AG09309 (cell line): ENCODE results near the gene PANK3.

Experiments
- DNase-seq: peaks from one replicate; pipeline ENCODE4 v3.0.0-alpha.2; 2010; ENCODE audit warnings: low read depth
- H3K4me3 ChIP-seq: 2 replicates; pipeline ENCODE4 v1.5.1; 2011; ENCODE audit warnings: mild to moderate bottlenecking, low read depth, low read length, moderate library complexity; ENCODE audit not compliant: control insufficient read depth
- TF ChIP-seq, protein P1 (sequence below): IDR thresholded peaks from 2 replicates; pipeline ENCODE4 v1.5.1; 2011; ENCODE audit warnings: mild to moderate bottlenecking, low read depth, low read length, inconsistent platforms; ENCODE audit not compliant: insufficient read depth, control insufficient read depth; ENCODE audit errors: missing control alignments

PANK3 gene

DNA sequence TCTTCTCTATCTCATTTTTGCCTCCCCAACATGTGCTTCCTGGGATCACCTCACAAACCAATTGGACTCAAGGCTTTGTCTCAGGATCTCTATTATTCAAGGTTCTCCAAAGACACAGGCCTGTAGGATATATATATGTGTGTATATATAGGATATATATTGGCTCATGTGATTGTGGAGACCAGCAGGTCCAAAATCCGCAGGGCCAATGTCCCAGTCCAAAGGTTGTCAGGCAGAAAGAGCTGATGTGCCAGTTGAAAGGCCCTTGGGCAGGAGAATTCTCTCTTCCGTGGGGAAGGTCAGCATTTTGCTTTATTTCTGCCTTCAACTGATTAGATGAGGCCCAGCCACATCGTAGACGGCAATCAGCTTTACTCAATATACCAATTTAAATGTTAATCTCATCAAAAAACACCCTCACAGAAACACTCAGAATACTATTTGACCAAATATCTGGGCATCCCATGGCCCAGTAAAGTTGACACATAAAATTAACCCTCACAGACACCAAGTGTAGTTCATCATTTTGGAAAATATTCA is 51.3 kb downstream of the PANK3 start:
- no peak for DNase-seq
- TF ChIP-seq, protein P1, sequence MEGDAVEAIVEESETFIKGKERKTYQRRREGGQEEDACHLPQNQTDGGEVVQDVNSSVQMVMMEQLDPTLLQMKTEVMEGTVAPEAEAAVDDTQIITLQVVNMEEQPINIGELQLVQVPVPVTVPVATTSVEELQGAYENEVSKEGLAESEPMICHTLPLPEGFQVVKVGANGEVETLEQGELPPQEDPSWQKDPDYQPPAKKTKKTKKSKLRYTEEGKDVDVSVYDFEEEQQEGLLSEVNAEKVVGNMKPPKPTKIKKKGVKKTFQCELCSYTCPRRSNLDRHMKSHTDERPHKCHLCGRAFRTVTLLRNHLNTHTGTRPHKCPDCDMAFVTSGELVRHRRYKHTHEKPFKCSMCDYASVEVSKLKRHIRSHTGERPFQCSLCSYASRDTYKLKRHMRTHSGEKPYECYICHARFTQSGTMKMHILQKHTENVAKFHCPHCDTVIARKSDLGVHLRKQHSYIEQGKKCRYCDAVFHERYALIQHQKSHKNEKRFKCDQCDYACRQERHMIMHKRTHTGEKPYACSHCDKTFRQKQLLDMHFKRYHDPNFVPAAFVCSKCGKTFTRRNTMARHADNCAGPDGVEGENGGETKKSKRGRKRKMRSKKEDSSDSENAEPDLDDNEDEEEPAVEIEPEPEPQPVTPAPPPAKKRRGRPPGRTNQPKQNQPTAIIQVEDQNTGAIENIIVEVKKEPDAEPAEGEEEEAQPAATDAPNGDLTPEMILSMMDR = no peak
- no peak overlapping the region for H3K4me3 ChIP-seq

DNA sequence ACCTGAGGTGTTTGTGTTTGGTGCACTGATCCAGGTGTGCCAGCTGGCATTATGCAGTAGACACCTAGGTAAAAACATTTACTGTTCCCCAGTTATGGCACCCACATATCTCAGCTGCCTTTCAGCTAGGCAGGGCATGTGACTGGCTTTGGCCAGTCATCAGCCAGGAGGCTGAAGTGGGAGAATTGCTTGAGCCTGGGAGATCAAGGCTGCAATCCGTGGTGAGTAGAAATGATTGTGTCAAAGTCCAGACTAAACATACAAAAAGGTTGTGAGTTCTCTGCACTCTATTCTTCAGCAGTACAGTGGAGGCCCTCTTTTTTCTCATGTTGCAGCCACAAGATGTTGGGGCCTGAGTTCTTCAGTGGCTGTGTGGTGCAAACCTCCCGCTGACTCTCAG is 53.3 kb downstream of the PANK3 start:
- no peak for DNase-seq
- H3K4me3 ChIP-seq = no peak overlapping the region
- TF ChIP-seq, protein P1 = no peak

DNA sequence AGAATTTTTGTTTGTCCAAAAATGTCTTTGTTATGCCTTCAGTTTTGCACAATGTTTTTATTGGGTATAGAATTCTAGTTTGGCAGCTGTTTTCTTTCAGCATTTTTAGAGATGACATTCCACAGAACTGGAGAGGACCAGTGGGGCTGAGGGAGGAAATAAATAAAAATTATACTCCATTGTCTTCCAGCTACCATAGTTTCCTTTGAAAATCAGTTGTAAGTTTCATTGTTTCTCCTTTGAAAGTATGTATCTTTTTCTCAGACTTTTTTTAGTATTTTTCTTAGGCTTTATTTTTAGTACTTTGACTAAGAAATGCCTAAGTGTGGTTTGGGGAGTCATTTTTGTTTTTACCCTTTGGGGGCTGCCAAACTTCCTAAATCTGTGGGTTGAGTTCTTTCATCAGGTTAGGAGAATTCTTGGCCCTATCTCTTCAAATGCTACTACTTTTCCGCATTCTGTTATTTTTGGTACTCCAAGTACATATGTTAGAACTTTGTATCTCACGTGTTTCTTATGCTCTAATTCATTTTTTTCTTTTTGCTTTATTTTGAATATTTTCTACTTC is 65.2 kb downstream of the PANK3 start:
- no peak for DNase-seq
- TF ChIP-seq, protein P1 = no peak
- no peak overlapping the region for H3K4me3 ChIP-seq

DNA sequence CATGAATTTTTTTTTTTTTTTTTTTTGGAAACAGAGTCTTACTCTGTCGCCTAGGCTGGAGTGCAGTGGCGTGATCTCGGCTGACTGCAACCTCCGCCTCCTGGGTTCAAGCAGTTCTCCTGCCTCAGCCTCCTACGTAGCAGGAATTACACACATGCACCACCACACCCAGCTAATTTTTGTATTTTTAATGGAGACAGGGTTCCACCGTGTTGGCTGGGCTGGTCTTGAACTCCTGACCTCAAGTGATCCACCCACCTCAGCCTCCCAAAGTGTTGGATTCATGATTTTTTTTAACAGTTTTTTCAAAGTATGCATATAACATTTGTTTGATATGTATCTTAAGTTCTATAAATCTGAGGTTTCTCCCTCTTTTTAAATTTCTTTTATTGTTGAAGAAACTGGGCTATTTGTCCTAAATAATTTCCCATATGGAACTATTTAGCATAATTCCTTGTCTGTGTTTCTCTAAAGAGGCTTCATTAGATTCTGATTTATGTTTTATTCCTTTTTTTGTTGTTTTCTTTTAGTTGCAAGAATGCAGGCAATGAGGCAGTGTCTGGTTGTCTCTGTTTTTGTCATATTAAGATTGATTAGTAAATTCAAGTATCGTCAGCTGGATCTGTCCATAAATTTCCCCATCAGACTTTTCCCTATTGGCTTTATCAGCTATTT is 76.5 kb downstream of the PANK3 start:
- TF ChIP-seq, protein P1 = no peak
- no peak overlapping the region for H3K4me3 ChIP-seq
- no peak for DNase-seq
